HEK293 (cell line): ENCODE measurements around the gene DNAJB14.

Experiments used
- CTCF ChIA-PET: fragments of 350-600 bp; formaldehyde crosslinking; extraction: SDS; loops from one replicate; lab custom pipeline; 2021; ENCODE audit warnings: antibody characterized with exemption; lab: Yijun Ruan, JAX
- POLR2A ChIA-PET: fragments of 300-600 bp; formaldehyde crosslinking; extraction: SDS; loops from one replicate; lab custom pipeline; 2020; ENCODE audit warnings: antibody characterized with exemption, inconsistent platforms; lab: Yijun Ruan, JAX
- H3K27ac ChIP-seq: fragments of 200-500 bp; sonication (Bioruptor generic); 2 replicates; pipeline ENCODE4 v1.5.1; 2014; ENCODE audit warnings: low read depth, low read length, control low read depth, inconsistent platforms; ENCODE audit errors: extremely low read depth
- H3K36me3 ChIP-seq, 2 experiments: fragments of 200-500 bp in 1 of 2; sonication (Bioruptor generic) in 1 of 2; 1 replicate in 1 of 2; 2 replicates in 1 of 2; pipeline ENCODE4 v1.5.1; 2014 to 2017; ENCODE audit warnings: inconsistent platforms in 2 of 2, low read length in 2 of 2; ENCODE audit not compliant: control insufficient read depth in 2 of 2, insufficient read depth in 1 of 2
- H3K4me1 ChIP-seq: fragments of 200-500 bp; sonication (Bioruptor generic); 2 replicates; pipeline ENCODE4 v1.5.1; 2014; ENCODE audit warnings: mild to moderate bottlenecking, low read length, inconsistent platforms; ENCODE audit not compliant: control insufficient read depth, insufficient read depth
- H3K4me3 ChIP-seq: 2 replicates; pipeline ENCODE4 v1.5.1; 2011; ENCODE audit warnings: low read depth, mild to moderate bottlenecking, control low read depth, low read length, moderate library complexity
- H3K9me3 ChIP-seq: fragments of 200-500 bp; sonication (Bioruptor generic); 2 replicates; pipeline ENCODE4 v1.5.1; 2014; ENCODE audit warnings: low read depth, low read length, inconsistent platforms; ENCODE audit not compliant: control insufficient read depth, insufficient read depth
- BCL11A ChIP-seq: fragments of 450-650 bp; formaldehyde crosslinking; IDR thresholded peaks from 2 replicates; pipeline ENCODE4 v1.5.1; 2016; ENCODE audit warnings: low read depth, missing biosample characterization, missing genetic modification characterization
- CTCF ChIP-seq: fragments of 450-650 bp; formaldehyde crosslinking; IDR thresholded peaks from 2 replicates; pipeline ENCODE4 v1.5.1; 2016; ENCODE audit warnings: missing biosample characterization, missing genetic modification characterization
- EGR2 ChIP-seq: fragments of 450-650 bp; formaldehyde crosslinking; IDR thresholded peaks from 2 replicates; pipeline ENCODE4 v1.5.1; 2016; ENCODE audit warnings: low read depth, missing biosample characterization, missing genetic modification characterization
- KLF9 ChIP-seq: fragments of 450-650 bp; formaldehyde crosslinking; IDR thresholded peaks from 2 replicates; pipeline ENCODE4 v1.5.1; 2016; ENCODE audit warnings: missing biosample characterization, missing genetic modification characterization, low read depth
- MYNN ChIP-seq: fragments of 450-650 bp; formaldehyde crosslinking; IDR thresholded peaks from 2 replicates; pipeline ENCODE4 v1.5.1; 2016; ENCODE audit warnings: missing biosample characterization, missing genetic modification characterization, borderline replicate concordance
- MZF1 ChIP-seq: fragments of 450-650 bp; formaldehyde crosslinking; IDR thresholded peaks from 2 replicates; pipeline ENCODE4 v1.5.1; 2017; ENCODE audit warnings: missing biosample characterization, missing genetic modification characterization, borderline replicate concordance
- OSR2 ChIP-seq: fragments of 450-650 bp; formaldehyde crosslinking; IDR thresholded peaks from 2 replicates; pipeline ENCODE4 v1.5.1; 2016; ENCODE audit warnings: missing biosample characterization, missing genetic modification characterization
- PATZ1 ChIP-seq: fragments of 450-650 bp; formaldehyde crosslinking; IDR thresholded peaks from 2 replicates; pipeline ENCODE4 v1.5.1; 2016; ENCODE audit warnings: missing biosample characterization, missing genetic modification characterization
- SETDB1 ChIP-seq: IDR thresholded peaks from one replicate; pipeline ENCODE4 v1.6.1; 2017; ENCODE audit warnings: mild to moderate bottlenecking, low read length, moderate library complexity, mixed read lengths; ENCODE audit not compliant: insufficient read length
- ZNF140 ChIP-seq: fragments of 450-650 bp; formaldehyde crosslinking; IDR thresholded peaks from 2 replicates; pipeline ENCODE4 v1.5.1; 2016; ENCODE audit warnings: missing biosample characterization, missing genetic modification characterization
- ZNF16 ChIP-seq: fragments of 450-650 bp; formaldehyde crosslinking; IDR thresholded peaks from 2 replicates; pipeline ENCODE4 v1.5.1; 2016; ENCODE audit warnings: low read depth, missing biosample characterization, missing genetic modification characterization
- ZNF19 ChIP-seq: fragments of 450-650 bp; formaldehyde crosslinking; IDR thresholded peaks from 2 replicates; pipeline ENCODE4; 2016; ENCODE audit warnings: missing biosample characterization, missing genetic modification characterization, low read depth
- ZNF350 ChIP-seq: fragments of 450-650 bp; formaldehyde crosslinking; IDR thresholded peaks from 2 replicates; pipeline ENCODE4 v1.5.0; 2017; ENCODE audit warnings: missing biosample characterization, mild to moderate bottlenecking, missing genetic modification characterization
- ZNF449 ChIP-seq: fragments of 450-650 bp; formaldehyde crosslinking; IDR thresholded peaks from 2 replicates; pipeline ENCODE4 v1.5.1; 2017; ENCODE audit warnings: missing biosample characterization, mild to moderate bottlenecking, missing genetic modification characterization, moderate library complexity
- ZNF529 ChIP-seq: fragments of 450-650 bp; formaldehyde crosslinking; IDR thresholded peaks from 2 replicates; pipeline ENCODE4 v1.5.1; 2017; ENCODE audit warnings: missing genetic modification characterization, missing biosample characterization; ENCODE audit not compliant: insufficient replicate concordance
- ZNF560 ChIP-seq: fragments of 450-650 bp; formaldehyde crosslinking; IDR thresholded peaks from 2 replicates; pipeline ENCODE4 v1.5.1; 2017; ENCODE audit warnings: missing biosample characterization, missing genetic modification characterization, borderline replicate concordance
- ZNF747 ChIP-seq: fragments of 450-650 bp; formaldehyde crosslinking; IDR thresholded peaks from 2 replicates; pipeline ENCODE4 v1.5.1; 2016; ENCODE audit warnings: missing biosample characterization, missing genetic modification characterization
- ZNF776 ChIP-seq: fragments of 450-650 bp; formaldehyde crosslinking; IDR thresholded peaks from 2 replicates; pipeline ENCODE4 v1.5.0; 2017; ENCODE audit warnings: missing biosample characterization, missing genetic modification characterization, borderline replicate concordance
- TF ChIP-seq, protein P1 (sequence below): fragments of 450-650 bp; formaldehyde crosslinking; IDR thresholded peaks from 2 replicates; pipeline ENCODE4 v1.5.1; 2017; ENCODE audit warnings: missing biosample characterization, missing genetic modification characterization

Gene DNAJB14

GRCh38 chr4:99965173-99965572 lies 18.8 kb upstream of the DNAJB14 start:
- POLR2A ChIA-PET = interaction anchor here (0.9 to 1.5 kb wide), 2 partner anchors 15 to 16 kb away, joined by 5 read pairs; partner anchors contain the start of gene H2AZ1
- no peaks in the 10 kb centered on the region for H3K36me3 ChIP-seq
- H3K9me3 ChIP-seq = no peaks in the 10 kb centered on the region
- TF ChIP-seq ZNF529 (tag by site-specific recombination) (no peak), EGR2 (tag by site-specific recombination) (no peak)
- TF ChIP-seq, protein P1, sequence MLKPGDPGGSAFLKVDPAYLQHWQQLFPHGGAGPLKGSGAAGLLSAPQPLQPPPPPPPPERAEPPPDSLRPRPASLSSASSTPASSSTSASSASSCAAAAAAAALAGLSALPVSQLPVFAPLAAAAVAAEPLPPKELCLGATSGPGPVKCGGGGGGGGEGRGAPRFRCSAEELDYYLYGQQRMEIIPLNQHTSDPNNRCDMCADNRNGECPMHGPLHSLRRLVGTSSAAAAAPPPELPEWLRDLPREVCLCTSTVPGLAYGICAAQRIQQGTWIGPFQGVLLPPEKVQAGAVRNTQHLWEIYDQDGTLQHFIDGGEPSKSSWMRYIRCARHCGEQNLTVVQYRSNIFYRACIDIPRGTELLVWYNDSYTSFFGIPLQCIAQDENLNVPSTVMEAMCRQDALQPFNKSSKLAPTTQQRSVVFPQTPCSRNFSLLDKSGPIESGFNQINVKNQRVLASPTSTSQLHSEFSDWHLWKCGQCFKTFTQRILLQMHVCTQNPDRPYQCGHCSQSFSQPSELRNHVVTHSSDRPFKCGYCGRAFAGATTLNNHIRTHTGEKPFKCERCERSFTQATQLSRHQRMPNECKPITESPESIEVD (tag by site-specific recombination) = no peak
- TF ChIP-seq, all 188 proteins: peak for 0
- CTCF ChIA-PET = no interaction called here
- Histone ChIP-seq H3K4me3 (no peak overlapping the region), H3K27ac (no peak overlapping the region), H3K4me1 (no peaks in the 10 kb centered on the region)

DNA sequence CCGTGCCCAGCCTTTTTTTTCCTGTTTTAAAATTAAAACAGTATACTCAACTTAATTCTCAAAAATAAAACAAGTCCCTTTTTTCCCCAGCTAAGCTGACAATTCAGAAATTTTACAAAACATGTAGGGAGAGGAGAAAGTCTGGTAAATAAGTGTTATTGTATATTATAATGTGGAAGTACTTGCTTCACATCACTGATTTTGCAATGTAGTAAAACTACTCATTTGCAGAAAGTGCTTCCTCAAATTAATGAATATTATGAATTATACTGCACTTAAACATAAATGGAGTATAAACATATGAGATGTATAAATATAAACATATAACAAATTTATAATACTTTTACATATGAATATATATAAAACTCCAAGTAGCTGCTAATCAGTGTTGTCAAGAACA lies 15.3 kb upstream of the DNAJB14 start:
- no peak overlapping the region for H3K4me3 ChIP-seq
- H3K36me3 ChIP-seq = no peaks in the 10 kb centered on the region
- TF ChIP-seq MZF1 (tag by site-specific recombination) (no peak), ZNF560 (tag by site-specific recombination) (no peak), SETDB1 (no peak), ZNF140 (tag by site-specific recombination) (no peak), ZNF449 (tag by site-specific recombination) (no peak), BCL11A (tag by site-specific recombination) (no peak), KLF9 (no peak), OSR2 (tag by site-specific recombination) (no peak), ZNF19 (no peak), MYNN (tag by site-specific recombination) (no peak), PATZ1 (tag by site-specific recombination) (no peak), ZNF747 (tag by site-specific recombination) (no peak), ZNF776 (tag by site-specific recombination) (no peak), CTCF (no peak), ZNF16 (tag by site-specific recombination) (no peak), ZNF350 (tag by site-specific recombination) (no peak)
- CTCF ChIA-PET = interaction anchor here (0.5 to 1.0 kb wide), 2 partner anchors 36 to 557 kb away, joined by 3 to 4 read pairs; no protein-coding TSS in a partner anchor
- no peaks in the 10 kb centered on the region for H3K9me3 ChIP-seq
- H3K27ac ChIP-seq = no peak overlapping the region
- H3K4me1 ChIP-seq = no peaks in the 10 kb centered on the region
- POLR2A ChIA-PET = no interaction called here
